HEK293 (cell line): ENCODE data around the gene PDLIM5.

Experiments
- GLI2 ChIP-seq: fragments of 450-650 bp; formaldehyde crosslinking; IDR thresholded peaks from 2 replicates; pipeline ENCODE4; 2017; ENCODE audit warnings: missing biosample characterization, missing genetic modification characterization, low read depth, borderline replicate concordance
- SALL2 ChIP-seq: fragments of 450-650 bp; formaldehyde crosslinking; IDR thresholded peaks from 2 replicates; pipeline ENCODE4 v1.5.0; 2017; ENCODE audit warnings: missing biosample characterization, mild to moderate bottlenecking, missing genetic modification characterization, borderline replicate concordance
- SP3 ChIP-seq: fragments of 450-650 bp; formaldehyde crosslinking; IDR thresholded peaks from 2 replicates; pipeline ENCODE4 v1.5.1; 2016; ENCODE audit warnings: missing biosample characterization, missing genetic modification characterization
- SP7 ChIP-seq: fragments of 450-650 bp; formaldehyde crosslinking; IDR thresholded peaks from 2 replicates; pipeline ENCODE4 v1.5.1; 2016; ENCODE audit warnings: missing biosample characterization, missing genetic modification characterization
- WT1 ChIP-seq: fragments of 450-650 bp; formaldehyde crosslinking; IDR thresholded peaks from 2 replicates; pipeline ENCODE4 v1.5.1; 2016; ENCODE audit warnings: missing biosample characterization, missing genetic modification characterization
- YY2 ChIP-seq: fragments of 450-650 bp; formaldehyde crosslinking; IDR thresholded peaks from 2 replicates; pipeline ENCODE4 v1.5.1; 2016; ENCODE audit warnings: missing biosample characterization, missing genetic modification characterization
- ZBTB17 ChIP-seq: fragments of 450-650 bp; formaldehyde crosslinking; IDR thresholded peaks from 2 replicates; pipeline ENCODE4 v1.5.1; 2016; ENCODE audit warnings: missing biosample characterization, missing genetic modification characterization
- ZBTB20 ChIP-seq: fragments of 450-650 bp; formaldehyde crosslinking; IDR thresholded peaks from 2 replicates; pipeline ENCODE4 v1.5.1; 2016; ENCODE audit warnings: missing biosample characterization, missing genetic modification characterization
- ZBTB49 ChIP-seq: fragments of 450-650 bp; formaldehyde crosslinking; IDR thresholded peaks from 2 replicates; pipeline ENCODE4 v1.5.1; 2016; ENCODE audit warnings: missing biosample characterization, missing genetic modification characterization, low read depth
- ZEB2 ChIP-seq: fragments of 450-650 bp; formaldehyde crosslinking; IDR thresholded peaks from 2 replicates; pipeline ENCODE4 v1.5.1; 2016; ENCODE audit warnings: missing biosample characterization, missing genetic modification characterization
- ZFP41 ChIP-seq: fragments of 450-650 bp; formaldehyde crosslinking; IDR thresholded peaks from 2 replicates; pipeline ENCODE4 v1.5.1; 2016; ENCODE audit warnings: missing biosample characterization, missing genetic modification characterization, borderline replicate concordance
- ZNF114 ChIP-seq: fragments of 450-650 bp; formaldehyde crosslinking; IDR thresholded peaks from 2 replicates; pipeline ENCODE4 v1.5.0; 2017; ENCODE audit warnings: missing biosample characterization, missing genetic modification characterization
- ZNF155 ChIP-seq: fragments of 450-650 bp; formaldehyde crosslinking; IDR thresholded peaks from 2 replicates; pipeline ENCODE4 v1.5.1; 2016; ENCODE audit warnings: missing biosample characterization, missing genetic modification characterization
- ZNF157 ChIP-seq: fragments of 450-650 bp; formaldehyde crosslinking; IDR thresholded peaks from 2 replicates; pipeline ENCODE4 v1.5.1; 2016; ENCODE audit warnings: missing biosample characterization, missing genetic modification characterization
- ZNF221 ChIP-seq: fragments of 450-650 bp; formaldehyde crosslinking; IDR thresholded peaks from 2 replicates; pipeline ENCODE4 v1.5.1; 2017; ENCODE audit warnings: missing biosample characterization, missing genetic modification characterization, borderline replicate concordance
- ZNF24 ChIP-seq: fragments of 450-650 bp; formaldehyde crosslinking; IDR thresholded peaks from 2 replicates; pipeline ENCODE4 v1.5.1; 2016; ENCODE audit warnings: missing biosample characterization, missing genetic modification characterization
- ZNF341 ChIP-seq: fragments of 450-650 bp; formaldehyde crosslinking; IDR thresholded peaks from 2 replicates; pipeline ENCODE4; 2016; ENCODE audit warnings: low read depth, missing biosample characterization, missing genetic modification characterization
- ZNF433 ChIP-seq: fragments of 450-650 bp; formaldehyde crosslinking; IDR thresholded peaks from 2 replicates; pipeline ENCODE4 v1.5.1; 2016; ENCODE audit warnings: missing biosample characterization, missing genetic modification characterization, low read depth
- ZNF514 ChIP-seq: fragments of 450-650 bp; formaldehyde crosslinking; IDR thresholded peaks from 2 replicates; pipeline ENCODE4 v1.5.1; 2016; ENCODE audit warnings: missing biosample characterization, missing genetic modification characterization
- ZNF544 ChIP-seq: fragments of 450-650 bp; formaldehyde crosslinking; IDR thresholded peaks from 2 replicates; pipeline ENCODE4 v1.5.0; 2017; ENCODE audit warnings: missing biosample characterization, missing genetic modification characterization
- ZNF621 ChIP-seq: fragments of 450-650 bp; formaldehyde crosslinking; IDR thresholded peaks from 2 replicates; pipeline ENCODE4 v1.5.1; 2017; ENCODE audit warnings: missing biosample characterization, missing genetic modification characterization
- ZNF660 ChIP-seq: fragments of 450-650 bp; IDR thresholded peaks from 2 replicates; pipeline ENCODE4 v1.5.1; 2018; ENCODE audit warnings: missing biosample characterization, mild to moderate bottlenecking, missing genetic modification characterization
- ZNF677 ChIP-seq: fragments of 450-650 bp; IDR thresholded peaks from 2 replicates; pipeline ENCODE4 v1.5.0; 2018; ENCODE audit warnings: missing biosample characterization, mild to moderate bottlenecking, missing genetic modification characterization, moderate library complexity
- ZNF76 ChIP-seq: fragments of 450-650 bp; formaldehyde crosslinking; IDR thresholded peaks from 2 replicates; pipeline ENCODE4; 2016; ENCODE audit warnings: low read depth, missing biosample characterization, missing genetic modification characterization, borderline replicate concordance
- ZNF768 ChIP-seq: fragments of 450-650 bp; formaldehyde crosslinking; IDR thresholded peaks from 2 replicates; pipeline ENCODE4 v1.5.1; 2018; ENCODE audit warnings: missing biosample characterization, mild to moderate bottlenecking, missing genetic modification characterization
- ZNF830 ChIP-seq: fragments of 450-650 bp; IDR thresholded peaks from 2 replicates; pipeline ENCODE4 v1.5.0; 2018; ENCODE audit warnings: missing biosample characterization, missing genetic modification characterization, low read depth, mild to moderate bottlenecking, moderate library complexity
- ZSCAN16 ChIP-seq: fragments of 450-650 bp; formaldehyde crosslinking; IDR thresholded peaks from 2 replicates; pipeline ENCODE4 v1.5.1; 2016; ENCODE audit warnings: missing biosample characterization, missing genetic modification characterization
- ZSCAN5A ChIP-seq: fragments of 450-650 bp; formaldehyde crosslinking; IDR thresholded peaks from 2 replicates; pipeline ENCODE4 v1.5.1; 2016; ENCODE audit warnings: missing biosample characterization, missing genetic modification characterization
- TF ChIP-seq, protein P1 (sequence below): fragments of 450-650 bp; formaldehyde crosslinking; IDR thresholded peaks from 2 replicates; pipeline ENCODE4 v1.5.1; 2017; ENCODE audit warnings: missing biosample characterization, missing genetic modification characterization
- TF ChIP-seq, protein P2 (sequence below): fragments of 450-650 bp; formaldehyde crosslinking; IDR thresholded peaks from 2 replicates; pipeline ENCODE4 v1.5.1; 2016; ENCODE audit warnings: missing biosample characterization, missing genetic modification characterization
- TF ChIP-seq, protein P3 (sequence below): fragments of 450-650 bp; formaldehyde crosslinking; IDR thresholded peaks from 2 replicates; pipeline ENCODE4 v1.5.1; 2017; ENCODE audit warnings: missing biosample characterization, missing genetic modification characterization

Gene PDLIM5

DNA sequence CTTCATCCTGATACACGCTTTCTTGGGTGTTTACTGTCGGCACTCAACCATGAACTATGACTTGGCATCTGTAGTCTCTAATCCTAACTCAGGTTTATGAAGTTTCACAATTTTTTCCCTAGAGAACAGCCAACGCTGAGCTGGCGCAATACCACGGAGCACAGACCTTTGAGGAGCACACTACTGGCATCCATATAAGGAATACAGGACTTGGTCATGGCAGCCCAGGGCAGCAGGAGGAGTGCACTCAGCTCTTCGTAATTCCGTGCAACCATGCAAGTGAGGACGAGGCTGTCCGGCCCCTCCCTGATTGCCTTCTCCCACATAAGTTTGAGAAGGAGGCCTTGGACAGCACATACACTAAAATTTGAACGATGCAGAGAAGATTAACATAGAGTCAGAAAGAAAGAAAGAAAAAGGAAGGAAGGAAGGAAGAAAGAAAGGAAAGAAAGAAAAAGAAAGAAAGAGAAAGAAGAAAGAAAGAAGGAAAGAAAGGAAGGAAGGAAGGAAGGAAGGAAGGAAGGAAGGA is 41.0 kb upstream of the PDLIM5 start (continued):
- TF ChIP-seq ZNF830 (tag by site-specific recombination) (no peak), ZNF76 (tag by site-specific recombination) (no peak), YY2 (tag by site-specific recombination) (no peak), ZNF24 (tag by site-specific recombination) (peak; percentile 39; the same call in 1 of the 2 replicates), SP7 (tag by site-specific recombination) (peak; percentile 77), ZEB2 (tag by site-specific recombination) (0 out of 2 replicates have a peak, but pooled peaks have one; percentile 62), SP3 (tag by site-specific recombination) (peak; percentile 24; the same call in 1 of the 2 replicates), ZFP41 (tag by site-specific recombination) (no peak), ZSCAN16 (tag by site-specific recombination) (no peak), ZNF433 (tag by site-specific recombination) (no peak), ZNF621 (no peak), ZNF155 (tag by site-specific recombination) (no peak), GLI2 (tag by site-specific recombination) (peak; percentile 31; the same call in 1 of the 2 replicates), ZBTB20 (tag by site-specific recombination) (no peak), ZNF544 (tag by site-specific recombination) (no peak), ZNF660 (tag by site-specific recombination) (no peak; the same call in 1 of the 2 replicates), WT1 (tag by site-specific recombination) (no peak), ZNF221 (tag by site-specific recombination) (no peak), ZNF341 (tag by site-specific recombination) (peak; percentile 79), ZBTB49 (tag by site-specific recombination) (no peak), ZNF157 (tag by site-specific recombination) (no peak), ZBTB17 (tag by site-specific recombination) (peak; percentile 95), ZNF114 (tag by site-specific recombination) (no peak), ZNF768 (tag by site-specific recombination) (no peak), ZNF514 (tag by site-specific recombination) (no peak), ZSCAN5A (tag by site-specific recombination) (no peak), SALL2 (tag by site-specific recombination) (no peak), ZNF677 (no peak)
- TF ChIP-seq, protein P1, sequence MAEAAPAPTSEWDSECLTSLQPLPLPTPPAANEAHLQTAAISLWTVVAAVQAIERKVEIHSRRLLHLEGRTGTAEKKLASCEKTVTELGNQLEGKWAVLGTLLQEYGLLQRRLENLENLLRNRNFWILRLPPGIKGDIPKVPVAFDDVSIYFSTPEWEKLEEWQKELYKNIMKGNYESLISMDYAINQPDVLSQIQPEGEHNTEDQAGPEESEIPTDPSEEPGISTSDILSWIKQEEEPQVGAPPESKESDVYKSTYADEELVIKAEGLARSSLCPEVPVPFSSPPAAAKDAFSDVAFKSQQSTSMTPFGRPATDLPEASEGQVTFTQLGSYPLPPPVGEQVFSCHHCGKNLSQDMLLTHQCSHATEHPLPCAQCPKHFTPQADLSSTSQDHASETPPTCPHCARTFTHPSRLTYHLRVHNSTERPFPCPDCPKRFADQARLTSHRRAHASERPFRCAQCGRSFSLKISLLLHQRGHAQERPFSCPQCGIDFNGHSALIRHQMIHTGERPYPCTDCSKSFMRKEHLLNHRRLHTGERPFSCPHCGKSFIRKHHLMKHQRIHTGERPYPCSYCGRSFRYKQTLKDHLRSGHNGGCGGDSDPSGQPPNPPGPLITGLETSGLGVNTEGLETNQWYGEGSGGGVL (tag by site-specific recombination), result no peak
- TF ChIP-seq, protein P2, sequence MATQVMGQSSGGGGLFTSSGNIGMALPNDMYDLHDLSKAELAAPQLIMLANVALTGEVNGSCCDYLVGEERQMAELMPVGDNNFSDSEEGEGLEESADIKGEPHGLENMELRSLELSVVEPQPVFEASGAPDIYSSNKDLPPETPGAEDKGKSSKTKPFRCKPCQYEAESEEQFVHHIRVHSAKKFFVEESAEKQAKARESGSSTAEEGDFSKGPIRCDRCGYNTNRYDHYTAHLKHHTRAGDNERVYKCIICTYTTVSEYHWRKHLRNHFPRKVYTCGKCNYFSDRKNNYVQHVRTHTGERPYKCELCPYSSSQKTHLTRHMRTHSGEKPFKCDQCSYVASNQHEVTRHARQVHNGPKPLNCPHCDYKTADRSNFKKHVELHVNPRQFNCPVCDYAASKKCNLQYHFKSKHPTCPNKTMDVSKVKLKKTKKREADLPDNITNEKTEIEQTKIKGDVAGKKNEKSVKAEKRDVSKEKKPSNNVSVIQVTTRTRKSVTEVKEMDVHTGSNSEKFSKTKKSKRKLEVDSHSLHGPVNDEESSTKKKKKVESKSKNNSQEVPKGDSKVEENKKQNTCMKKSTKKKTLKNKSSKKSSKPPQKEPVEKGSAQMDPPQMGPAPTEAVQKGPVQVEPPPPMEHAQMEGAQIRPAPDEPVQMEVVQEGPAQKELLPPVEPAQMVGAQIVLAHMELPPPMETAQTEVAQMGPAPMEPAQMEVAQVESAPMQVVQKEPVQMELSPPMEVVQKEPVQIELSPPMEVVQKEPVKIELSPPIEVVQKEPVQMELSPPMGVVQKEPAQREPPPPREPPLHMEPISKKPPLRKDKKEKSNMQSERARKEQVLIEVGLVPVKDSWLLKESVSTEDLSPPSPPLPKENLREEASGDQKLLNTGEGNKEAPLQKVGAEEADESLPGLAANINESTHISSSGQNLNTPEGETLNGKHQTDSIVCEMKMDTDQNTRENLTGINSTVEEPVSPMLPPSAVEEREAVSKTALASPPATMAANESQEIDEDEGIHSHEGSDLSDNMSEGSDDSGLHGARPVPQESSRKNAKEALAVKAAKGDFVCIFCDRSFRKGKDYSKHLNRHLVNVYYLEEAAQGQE (tag by site-specific recombination), result peak; percentile 83
- TF ChIP-seq, protein P3, sequence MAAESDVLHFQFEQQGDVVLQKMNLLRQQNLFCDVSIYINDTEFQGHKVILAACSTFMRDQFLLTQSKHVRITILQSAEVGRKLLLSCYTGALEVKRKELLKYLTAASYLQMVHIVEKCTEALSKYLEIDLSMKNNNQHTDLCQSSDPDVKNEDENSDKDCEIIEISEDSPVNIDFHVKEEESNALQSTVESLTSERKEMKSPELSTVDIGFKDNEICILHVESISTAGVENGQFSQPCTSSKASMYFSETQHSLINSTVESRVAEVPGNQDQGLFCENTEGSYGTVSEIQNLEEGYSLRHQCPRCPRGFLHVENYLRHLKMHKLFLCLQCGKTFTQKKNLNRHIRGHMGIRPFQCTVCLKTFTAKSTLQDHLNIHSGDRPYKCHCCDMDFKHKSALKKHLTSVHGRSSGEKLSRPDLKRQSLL (tag by site-specific recombination), result no peak
